GM18517 (cell line): ENCODE measurements around the gene METAP2.

Experiments used
- ATAC-seq: cut with Tn5 transposase; IDR thresholded peaks from one replicate; pipeline ENCODE4 v1.9.1; 2021; ENCODE audit warnings: mild to moderate bottlenecking, moderate library complexity; ENCODE audit not compliant: unreplicated experiment

METAP2 gene

DNA sequence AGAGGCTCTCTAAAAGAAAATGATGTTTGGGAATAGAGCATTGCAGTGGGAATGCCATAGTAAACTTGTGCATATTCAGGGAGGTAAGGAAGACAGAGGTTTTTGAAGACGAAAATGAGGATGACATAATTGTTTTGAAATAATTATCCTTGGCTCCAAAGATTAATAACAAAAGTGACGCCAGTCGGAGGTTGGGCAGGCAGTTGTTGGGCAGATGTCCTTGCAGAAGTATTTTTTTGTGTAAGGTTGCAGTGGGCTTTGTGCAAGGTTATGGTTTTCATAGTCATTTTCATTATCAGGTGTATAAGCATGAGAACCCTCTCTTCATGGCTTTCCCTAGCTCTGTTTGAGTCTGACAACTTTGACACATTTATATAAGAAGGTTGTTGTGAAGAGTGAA lies 35.3 kb downstream of the METAP2 start:
- no peak for ATAC-seq

DNA sequence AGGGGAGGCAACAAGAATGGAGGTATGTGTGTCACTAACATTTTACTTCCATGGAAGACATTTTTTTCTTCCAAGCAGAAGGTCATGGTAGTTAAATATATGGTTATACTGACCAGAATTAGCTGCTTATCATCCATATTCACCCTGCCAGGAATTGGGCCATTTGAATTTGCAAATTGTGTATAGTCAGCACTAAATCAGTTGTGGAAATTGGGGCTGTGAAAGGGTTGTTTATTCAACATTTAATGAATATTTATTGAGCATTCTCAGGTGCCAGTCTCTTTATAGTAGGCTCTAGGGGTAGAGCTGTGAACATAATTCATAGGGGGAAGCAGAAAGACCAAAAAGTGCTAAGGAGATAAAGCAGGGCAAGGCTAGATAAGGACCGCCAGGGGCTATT lies 38.0 kb downstream of the METAP2 start:
- no peak for ATAC-seq

DNA sequence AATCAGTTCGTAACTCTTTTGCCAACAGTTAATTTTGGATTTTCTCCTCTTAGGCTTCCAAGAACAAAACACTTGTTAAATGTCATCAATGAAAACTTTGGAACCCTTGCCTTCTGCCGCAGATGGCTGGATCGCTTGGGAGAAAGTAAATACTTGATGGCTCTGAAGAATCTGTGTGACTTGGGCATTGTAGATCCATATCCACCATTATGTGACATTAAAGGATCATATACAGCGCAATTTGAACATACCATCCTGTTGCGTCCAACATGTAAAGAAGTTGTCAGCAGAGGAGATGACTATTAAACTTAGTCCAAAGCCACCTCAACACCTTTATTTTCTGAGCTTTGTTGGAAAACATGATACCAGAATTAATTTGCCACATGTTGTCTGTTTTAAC lies 39.6 kb downstream of the METAP2 start:
- ATAC-seq: no peak

DNA sequence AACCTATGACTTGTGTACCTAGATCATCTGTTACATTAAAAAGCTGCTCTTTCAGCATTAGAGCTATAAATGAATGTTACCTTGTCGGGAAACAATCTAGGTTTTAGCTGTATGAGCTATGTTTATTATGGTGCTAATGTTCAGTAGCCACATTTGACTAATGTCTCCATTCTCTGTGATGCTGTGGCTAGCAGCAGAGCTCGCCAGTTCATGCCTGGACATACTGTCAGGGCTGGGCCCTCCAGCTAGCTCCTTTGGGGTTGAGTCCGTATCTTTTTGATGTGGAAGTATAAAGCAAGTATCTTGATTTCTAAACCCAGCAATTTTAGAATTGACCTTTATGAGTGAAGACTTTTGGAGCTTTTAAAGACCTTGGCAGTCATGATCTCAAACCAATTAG lies 41.2 kb downstream of the METAP2 start:
- ATAC-seq: no peak

DNA sequence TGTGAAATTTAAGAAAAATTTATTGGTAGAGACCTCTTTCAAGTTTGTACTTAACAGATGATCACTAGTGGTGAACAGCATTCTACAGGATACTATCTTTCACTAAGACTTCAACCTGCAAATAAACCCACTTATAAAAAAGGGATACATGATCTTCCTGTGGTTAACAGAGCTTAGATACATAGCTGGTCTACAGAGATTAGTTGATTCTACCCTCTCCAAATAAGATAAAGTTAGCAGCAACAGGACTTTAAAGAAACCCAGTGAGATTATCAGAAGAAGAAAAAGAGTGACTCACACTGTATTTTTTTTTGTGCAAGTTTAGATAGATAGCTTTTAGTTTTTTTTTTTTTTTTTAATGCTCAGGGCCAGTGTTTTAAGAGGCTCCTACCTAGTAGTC lies 42.8 kb downstream of the METAP2 start:
- no peak for ATAC-seq

DNA sequence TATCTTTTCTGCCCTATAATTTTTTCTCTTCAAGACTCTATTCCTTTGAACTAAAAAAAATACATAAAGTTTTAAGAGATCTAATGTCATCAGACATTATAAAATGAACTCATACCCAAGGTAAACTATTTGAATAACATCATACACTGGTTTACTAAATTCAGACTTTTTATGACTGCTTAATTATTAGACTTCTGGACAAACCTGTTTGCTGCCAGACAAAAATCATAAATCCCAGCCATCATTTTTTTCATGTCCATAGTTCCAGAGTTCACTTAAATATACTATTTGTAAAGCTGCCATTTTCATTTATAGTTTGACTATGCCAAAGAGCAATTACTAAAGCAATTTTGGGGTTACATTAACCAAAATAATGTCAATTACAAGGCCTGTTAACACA lies 43.3 kb downstream of the METAP2 start:
- ATAC-seq: no peak

DNA sequence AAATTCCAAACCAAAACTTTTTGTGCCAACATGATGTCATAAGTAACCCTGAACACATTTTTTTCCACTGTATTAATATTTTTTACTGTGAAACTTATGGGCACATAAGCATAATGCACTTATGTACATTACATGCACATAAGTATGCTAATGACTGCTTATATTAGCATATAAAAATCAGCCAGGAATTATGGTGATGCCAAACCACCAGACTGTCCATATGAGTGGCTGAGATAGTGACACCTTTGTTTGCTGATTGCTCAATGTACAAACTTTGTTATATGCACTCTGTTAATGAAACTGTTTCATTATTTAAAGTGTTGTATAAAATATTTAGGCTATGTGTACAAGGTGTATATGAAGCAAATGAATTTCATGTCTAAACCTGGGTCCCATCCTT lies 45.0 kb downstream of the METAP2 start:
- ATAC-seq: no peak

DNA sequence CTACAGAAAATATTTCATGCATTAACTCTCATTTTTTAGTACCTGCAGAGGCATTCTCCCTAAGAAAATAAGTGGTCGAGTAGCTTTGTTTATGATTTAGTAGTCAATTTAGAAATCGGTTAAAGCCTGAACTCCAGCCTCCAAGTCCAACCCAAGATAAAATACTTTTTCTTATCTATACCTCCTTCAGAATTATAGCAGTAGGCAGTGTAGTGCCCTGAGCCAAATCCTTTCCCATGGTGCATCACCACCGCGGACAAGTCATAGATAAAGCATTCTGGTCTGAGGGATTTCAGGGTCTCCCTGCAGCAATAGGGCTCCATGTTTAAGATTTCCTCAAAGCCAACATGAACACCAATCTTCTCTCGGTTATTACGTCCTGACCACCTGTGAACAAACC lies 46.9 kb downstream of the METAP2 start:
- no peak for ATAC-seq

DNA sequence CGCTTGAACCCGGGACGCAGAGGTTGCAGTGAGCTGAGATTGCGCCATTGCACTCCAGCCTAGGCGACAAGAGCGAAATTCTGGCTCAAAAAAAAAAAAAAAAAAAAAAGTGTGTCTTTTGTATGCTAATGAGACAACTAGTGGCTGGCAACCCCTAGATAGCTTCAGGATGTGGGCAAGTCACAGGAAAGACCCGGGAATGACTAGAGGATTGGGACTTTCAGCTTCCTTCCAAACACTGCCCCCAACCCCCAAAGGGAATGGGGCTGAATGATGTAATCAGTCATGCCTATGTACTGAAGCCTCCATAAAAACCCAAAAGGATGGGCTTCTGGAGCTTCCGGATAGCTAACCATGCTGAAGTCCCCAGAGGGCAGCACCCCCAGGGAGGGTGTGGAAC lies 48.7 kb downstream of the METAP2 start:
- no peak for ATAC-seq

DNA sequence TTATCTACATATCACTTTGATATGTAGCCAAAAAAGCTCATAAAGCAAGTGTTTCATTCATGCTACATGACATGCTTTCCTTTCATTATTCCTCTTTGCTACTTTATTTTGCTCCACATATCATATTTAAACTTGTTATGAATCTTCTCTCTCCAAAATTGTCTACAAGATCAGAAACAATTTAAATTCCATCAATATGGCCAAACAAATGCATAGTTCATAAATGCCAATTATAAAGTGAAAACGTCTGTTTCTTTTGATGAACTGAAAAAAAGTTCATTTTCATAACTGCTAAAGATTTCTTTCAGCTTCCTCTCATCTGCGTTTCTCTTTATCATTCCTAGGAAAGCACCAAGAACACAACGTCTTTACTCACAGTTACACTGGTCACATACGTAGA lies 54.5 kb downstream of the METAP2 start:
- ATAC-seq: no peak

DNA sequence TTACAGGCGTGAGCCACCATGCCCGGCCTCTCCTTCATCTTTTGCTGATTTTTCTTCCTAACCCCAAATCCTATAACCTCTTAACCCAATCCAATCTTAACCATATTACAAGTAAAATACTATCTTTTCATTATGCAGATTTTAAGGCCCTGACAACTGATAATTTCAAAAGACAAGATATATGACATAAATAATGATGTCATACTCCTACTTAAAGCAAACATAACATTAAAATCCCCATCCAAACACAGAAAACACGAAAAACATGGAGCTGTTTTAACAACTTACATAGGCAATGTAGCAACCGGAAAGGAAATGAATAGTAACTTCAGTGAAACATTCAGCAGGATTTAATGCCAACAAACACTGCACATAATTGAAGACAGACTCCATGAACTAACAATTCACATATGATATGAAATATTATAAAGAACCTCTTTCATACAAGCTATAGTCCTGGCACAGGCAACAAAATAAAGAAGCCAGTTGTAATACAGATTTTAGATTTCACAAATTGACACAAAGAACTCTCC lies 55.8 kb downstream of the METAP2 start:
- ATAC-seq: no peak

DNA sequence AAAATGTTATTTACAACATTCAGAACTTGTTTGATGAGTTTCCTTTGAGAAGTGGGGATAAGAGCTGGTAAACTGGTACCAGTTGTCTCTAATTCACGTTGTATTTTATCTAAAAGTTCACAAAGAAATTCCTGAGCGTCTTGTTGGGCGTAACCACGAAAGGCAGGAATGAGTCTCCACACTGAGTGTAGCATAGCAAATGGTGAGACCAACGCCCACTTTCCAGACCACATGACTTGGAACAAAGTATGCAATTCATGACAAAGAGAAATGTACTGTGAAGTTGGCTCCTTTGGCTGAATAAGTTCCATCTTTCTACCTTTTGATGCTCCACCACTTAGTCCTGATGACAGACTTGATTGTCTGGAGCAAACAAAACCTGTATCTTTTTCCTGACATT lies 58.9 kb downstream of the METAP2 start:
- no peak for ATAC-seq

DNA sequence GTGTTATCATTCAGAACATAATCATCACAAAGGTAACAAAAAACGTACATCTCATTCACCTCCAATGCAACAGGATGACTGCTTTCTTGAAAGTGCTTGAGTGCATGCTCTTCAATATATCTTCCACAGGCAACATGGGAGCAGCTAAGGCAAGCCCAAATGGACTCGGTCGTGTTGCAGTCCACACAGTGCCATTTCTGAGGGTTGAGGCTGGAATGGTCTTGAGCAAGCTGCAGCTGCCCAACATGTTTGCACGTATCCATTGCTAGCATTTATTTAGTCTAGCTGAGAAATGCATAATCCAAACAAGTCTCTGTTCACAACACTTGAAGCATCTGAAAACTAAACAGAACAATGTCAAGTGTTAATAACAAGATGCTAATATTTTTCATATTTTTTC lies 60.0 kb downstream of the METAP2 start:
- no peak for ATAC-seq

DNA sequence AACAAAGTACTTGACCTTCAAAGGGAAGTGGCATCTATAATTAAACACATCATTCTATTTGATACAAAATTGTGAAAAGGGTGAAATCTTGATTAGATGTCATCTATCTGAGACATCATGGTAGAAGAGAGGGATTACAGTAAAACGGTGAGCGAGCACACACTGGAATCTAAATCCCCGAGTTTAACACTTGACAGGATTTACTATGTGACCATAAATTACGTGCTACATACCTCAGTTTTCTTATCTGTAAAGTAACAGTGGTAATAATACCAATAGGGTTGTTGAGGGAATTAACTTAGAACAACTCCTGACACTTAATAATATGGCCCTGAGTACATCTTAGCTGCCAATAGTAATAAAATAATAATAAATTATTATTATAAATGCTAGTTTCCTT lies 64.1 kb downstream of the METAP2 start:
- no peak for ATAC-seq

DNA sequence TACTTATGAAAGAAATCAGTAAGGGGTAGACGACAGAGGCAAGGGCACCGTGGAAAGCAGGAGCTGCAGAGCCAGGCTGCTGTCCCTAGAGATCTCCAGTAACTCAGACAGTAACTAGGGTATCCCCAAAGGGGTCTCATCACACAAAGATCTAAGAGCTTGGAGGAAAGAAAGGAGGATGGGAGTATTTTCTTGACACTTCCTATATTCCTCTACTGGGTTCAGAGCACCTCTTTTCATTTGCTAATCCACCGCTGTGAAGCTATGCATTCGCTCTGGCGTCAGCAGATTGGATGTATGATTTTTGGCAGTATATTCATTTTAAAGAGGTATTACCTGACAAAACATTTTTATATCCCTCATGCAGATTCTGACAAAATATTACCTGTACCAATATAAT lies 64.7 kb downstream of the METAP2 start:
- ATAC-seq: no peak

DNA sequence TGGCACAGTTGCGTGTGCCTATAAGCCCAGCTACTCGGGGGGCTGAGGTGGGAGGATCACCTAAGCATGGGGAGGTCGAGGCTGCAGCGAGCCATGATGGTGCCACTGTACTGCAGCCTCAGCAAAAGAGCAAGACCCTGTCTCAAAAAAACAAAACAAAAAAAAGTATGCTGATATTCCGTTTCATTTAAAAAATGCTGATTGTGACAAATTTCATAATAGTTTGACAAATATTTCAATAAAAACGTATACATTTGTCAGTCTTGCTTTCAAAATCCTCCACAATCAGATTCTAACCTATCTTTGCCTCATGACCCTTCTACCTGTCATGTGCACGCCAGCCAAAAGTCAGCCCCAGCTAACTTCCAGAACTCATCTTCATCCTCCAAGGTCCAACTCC lies 67.5 kb downstream of the METAP2 start:
- no peak for ATAC-seq

DNA sequence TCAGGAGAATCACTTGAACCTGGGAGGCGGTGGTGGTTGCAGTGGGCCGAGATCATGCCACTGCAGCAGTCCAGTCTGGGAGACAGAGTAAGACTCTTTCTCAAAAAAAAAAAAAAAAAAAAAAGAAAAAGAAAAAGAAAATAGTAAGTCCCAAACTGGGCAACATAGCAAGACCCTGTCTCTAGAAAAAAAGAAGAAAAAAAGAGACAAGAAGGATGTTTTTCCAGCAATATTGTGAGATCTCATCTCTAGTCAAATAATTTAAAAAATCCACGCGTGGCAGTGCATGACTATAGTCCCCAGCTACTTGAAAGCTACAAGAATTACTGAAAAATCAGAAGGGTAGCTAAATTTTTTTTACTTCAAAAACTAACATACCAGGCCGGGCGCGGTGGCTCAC lies 69.4 kb downstream of the METAP2 start:
- no peak for ATAC-seq

DNA sequence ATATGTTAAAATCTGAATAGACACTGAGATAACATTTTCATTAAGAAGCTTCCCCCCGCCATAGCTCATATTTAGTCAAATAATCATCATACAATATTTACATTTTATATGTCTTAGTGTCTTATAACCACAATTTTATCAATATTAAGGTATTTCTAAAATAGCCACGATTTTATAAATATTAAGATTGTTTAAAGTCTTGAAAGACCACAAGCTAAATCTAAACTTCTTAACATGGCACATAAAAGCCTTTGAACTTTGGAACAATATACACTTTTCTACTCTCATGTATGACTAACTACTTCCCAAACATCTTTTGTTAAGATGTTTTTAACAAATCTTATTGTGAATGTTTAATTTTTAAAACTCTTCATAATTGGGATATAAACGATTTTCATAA lies 70.8 kb downstream of the METAP2 start:
- ATAC-seq: no peak

DNA sequence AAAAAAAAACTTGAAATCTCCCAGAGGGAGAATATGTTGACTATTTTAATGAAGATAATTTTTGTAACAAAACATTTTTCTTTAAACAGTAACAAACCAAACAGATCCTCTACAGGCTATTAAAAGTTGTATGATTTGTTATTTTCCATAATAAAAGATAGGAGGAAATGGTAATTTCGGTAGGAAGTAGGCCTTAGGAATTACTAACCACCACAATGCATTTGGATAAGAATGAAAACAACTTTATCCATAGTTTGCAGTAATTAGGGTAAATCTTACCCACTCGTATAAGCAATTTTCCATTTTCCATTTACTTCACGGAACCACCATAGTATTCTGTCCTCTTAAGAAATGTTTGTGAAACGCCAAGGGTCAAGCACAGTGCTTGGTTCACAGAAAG lies 71.4 kb downstream of the METAP2 start:
- no peak for ATAC-seq

DNA sequence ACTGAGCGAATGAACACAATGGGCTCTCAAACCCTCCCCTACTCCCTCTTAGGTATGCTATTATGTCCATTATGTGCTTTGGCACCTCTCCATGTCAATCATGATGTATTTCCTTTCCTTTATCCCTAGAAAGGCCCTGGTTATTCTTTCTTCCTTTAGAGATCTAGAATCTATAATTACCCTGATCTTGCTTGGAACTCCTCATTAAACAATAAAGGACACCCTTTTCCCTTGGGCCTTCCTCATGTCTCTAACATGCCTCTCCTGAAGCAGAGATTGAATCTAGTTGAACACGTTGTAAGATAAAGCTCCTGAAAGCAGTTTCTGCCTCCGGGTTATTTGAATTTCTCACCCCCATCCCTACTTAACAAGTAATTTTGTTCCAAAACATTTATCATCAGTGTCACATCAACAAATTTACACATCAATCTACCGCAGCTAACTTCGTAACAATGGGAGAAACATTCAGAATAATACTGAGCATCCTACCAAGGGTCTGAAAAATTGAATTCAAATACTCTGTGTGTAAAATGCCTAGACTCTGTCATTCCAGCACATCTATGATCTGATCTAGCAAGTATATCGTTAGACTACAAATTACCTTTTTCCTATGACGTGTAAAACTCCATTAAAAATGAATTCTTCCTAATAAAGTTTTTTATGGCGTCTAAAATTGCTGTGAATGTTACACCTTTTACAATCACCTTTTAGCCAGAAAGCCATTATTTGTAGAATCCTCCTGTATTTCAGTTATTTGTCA lies 72.0 kb downstream of the METAP2 start:
- ATAC-seq: no peak

DNA sequence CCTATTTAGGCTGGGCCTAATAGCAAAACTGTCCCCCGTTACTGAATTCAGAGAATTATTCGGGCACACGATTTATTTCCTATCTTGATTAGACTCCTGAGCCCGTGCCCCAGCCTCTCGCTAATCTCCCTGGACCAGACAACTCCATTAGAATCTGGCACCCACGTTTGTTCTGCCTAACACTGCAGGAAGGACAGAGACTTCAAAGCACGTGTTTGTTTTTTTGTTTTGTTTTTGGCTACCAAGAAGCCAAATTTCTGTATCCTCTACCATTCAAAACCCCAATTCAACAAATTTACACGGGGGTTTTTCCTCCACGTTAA lies 72.5 kb downstream of the METAP2 start:
- no peak for ATAC-seq

DNA sequence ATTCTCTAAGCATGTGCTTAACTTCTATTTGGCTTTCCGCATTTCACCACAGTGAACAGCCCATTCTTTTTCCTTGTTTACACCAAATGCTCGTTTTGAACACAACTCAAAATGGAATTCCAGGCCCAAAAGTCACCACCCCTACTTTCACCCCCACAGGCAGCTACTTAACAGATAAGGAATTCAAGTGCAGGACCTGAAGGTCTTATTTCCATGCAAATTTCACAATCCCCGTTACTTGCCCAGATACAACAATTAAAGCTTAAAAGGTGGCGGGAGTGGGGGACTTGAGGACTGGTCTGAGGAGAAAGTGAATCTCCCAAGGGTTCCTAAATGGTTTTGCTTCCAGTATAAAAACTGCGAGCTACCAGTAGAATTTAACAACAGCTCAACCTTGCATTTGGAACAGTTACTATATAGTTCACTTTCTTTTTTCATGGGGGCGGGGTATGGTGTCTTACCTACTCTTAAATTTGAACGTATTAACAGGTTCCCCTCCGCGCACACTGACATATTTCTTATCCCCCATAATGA lies 73.6 kb downstream of the METAP2 start:
- no peak for ATAC-seq

DNA sequence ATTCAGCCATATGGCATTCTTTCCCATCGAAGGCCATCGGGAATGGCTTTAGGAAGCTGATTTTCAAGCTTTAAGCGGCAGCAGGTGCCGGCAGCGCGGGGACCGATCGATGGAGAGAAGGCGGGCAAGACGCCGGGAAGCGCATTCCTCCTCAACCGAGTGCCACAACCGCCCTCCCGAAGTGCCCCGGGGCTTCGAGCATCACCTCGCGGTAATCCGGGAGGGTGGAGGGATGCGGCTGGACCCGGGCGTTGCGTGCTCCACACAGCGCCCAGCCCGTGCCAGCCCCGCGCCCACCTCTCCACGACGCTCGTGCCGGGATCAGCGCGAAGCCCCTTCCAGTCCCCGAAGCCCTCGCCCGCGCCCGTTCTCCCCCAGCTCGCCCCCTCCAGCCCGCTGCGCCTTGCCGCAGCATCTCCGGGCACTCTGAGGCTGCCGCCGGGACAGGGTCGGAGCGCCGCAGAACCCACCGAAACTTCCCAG lies 74.1 kb downstream of the METAP2 start:
- no peak for ATAC-seq
